GM12892 (cell line): ENCODE data around the gene RSPH10B.

ENCODE experiments used
- POLR2A ChIP-seq: IDR thresholded peaks from 2 replicates; pipeline ENCODE4 v1.6.1; 2011; ENCODE audit warnings: low read depth, low read length, control low read depth
- POLR2AphosphoS5 ChIP-seq: IDR thresholded peaks from 2 replicates; pipeline ENCODE4 v1.6.1; 2011; ENCODE audit warnings: low read depth, low read length, control low read depth

DNA sequence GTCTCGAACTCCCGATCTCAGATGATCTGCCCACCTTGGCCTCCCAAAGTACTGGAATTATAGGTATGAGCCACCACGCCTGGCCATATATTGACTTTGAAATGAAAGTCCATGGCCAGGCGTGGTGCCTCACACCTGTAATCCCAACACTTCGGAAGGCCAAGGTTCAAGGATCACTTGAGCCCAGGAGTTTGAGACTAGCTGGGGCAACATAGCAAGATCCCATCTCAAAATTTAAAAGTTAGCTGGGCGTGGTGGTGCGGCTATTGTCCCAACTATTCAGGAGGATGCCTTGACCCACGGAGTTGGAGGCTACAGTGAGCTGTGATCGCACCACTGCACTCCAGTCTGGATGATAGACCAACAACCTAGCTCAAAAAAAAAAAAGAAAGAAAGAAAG lies 78.0 kb downstream of the RSPH10B start:
- no peak for TF ChIP-seq POLR2A
- TF ChIP-seq POLR2AphosphoS5 = no peak
